CD14-positive monocyte (primary cell): Measurements from ENCODE around the gene ARIH2. TPM values are rescaled to one million over a fixed set of nuclear protein-coding genes. Genes with fewer than 3 reads are reported as not detected.

Experiments used
- DNase-seq, 3 donors: peaks; one replicate each; pipeline ENCODE4 v3.0.0-alpha.2; 2011 to 2022
- H2AFZ ChIP-seq: 2 replicates; pipeline ENCODE4 v1.6.0; 2012; ENCODE audit warnings: mild to moderate bottlenecking, low read depth, low read length, inconsistent platforms; ENCODE audit not compliant: insufficient read depth, poor library complexity, severe bottlenecking
- H3K27ac ChIP-seq, 2 donors: 1 replicate in 1 of 2; 2 replicates in 1 of 2; pipeline ENCODE4 v1.5.1; 2012 to 2013; ENCODE audit warnings: low read length in 2 of 2, control low read depth in 1 of 2, inconsistent platforms in 1 of 2, low read depth in 1 of 2, mild to moderate bottlenecking in 1 of 2
- H3K27me3 ChIP-seq, 2 donors: one replicate each; pipeline versions ENCODE4 v1.6.0 to v1.6.1; 2011 to 2013; ENCODE audit warnings: low read length in 2 of 2; ENCODE audit not compliant: control insufficient read depth in 2 of 2, insufficient read depth in 2 of 2
- H3K36me3 ChIP-seq, 2 donors: replicated peaks in 1 of 2; 1 replicate in 1 of 2; 2 replicates in 1 of 2; pipeline versions ENCODE4 v1.5.1 to v1.6.1; 2012 to 2013; ENCODE audit warnings: low read length in 2 of 2, control low read depth in 1 of 2, inconsistent platforms in 1 of 2, mild to moderate bottlenecking in 1 of 2; ENCODE audit not compliant: insufficient read depth in 2 of 2, control insufficient read depth in 1 of 2
- H3K4me1 ChIP-seq, 2 donors: 1 replicate in 1 of 2; 2 replicates in 1 of 2; pipeline versions ENCODE4 v1.5.1 to v1.6.1; 2012 to 2013; ENCODE audit warnings: low read length in 2 of 2, control low read depth in 1 of 2, inconsistent platforms in 1 of 2, mild to moderate bottlenecking in 1 of 2, moderate library complexity in 1 of 2; ENCODE audit not compliant: insufficient read depth in 2 of 2, control insufficient read depth in 1 of 2
- H3K4me2 ChIP-seq: replicated peaks from 2 replicates; pipeline ENCODE3; 2012; ENCODE audit warnings: low read length, moderate library complexity, mild to moderate bottlenecking; ENCODE audit not compliant: poor library complexity, severe bottlenecking; ENCODE audit errors: extremely low read depth
- H3K4me3 ChIP-seq, 3 experiments: fragments of 200-600 bp in 1 of 3; sonication (generic) in 1 of 3; replicated peaks in 1 of 3; 1 replicate in 2 of 3; 2 replicates in 1 of 3; pipeline ENCODE4 v1.5.1; 2011 to 2013; ENCODE audit warnings: low read length in 3 of 3, mild to moderate bottlenecking in 3 of 3, control low read depth in 2 of 3, low read depth in 2 of 3, inconsistent platforms in 1 of 3, moderate library complexity in 1 of 3
- H3K79me2 ChIP-seq: 2 replicates; pipeline ENCODE4 v1.6.0; 2012; ENCODE audit warnings: mild to moderate bottlenecking, control low read depth, inconsistent platforms, low read length, moderate library complexity; ENCODE audit not compliant: insufficient read depth
- H3K9ac ChIP-seq: 2 replicates; pipeline ENCODE4 v1.6.0; 2017; ENCODE audit warnings: low read length, mild to moderate bottlenecking; ENCODE audit not compliant: insufficient read depth, poor library complexity, severe bottlenecking
- H3K9me3 ChIP-seq, 2 donors: replicated peaks in 1 of 2; 1 replicate in 1 of 2; 2 replicates in 1 of 2; pipeline versions ENCODE4 v1.5.1 to v1.6.1; 2012 to 2013; ENCODE audit warnings: low read length in 2 of 2, control low read depth in 1 of 2; ENCODE audit not compliant: control insufficient read depth in 1 of 2, insufficient read depth in 1 of 2
- H4K20me1 ChIP-seq: 2 replicates; pipeline ENCODE4 v1.6.0; 2012; ENCODE audit warnings: mild to moderate bottlenecking, low read length, control low read depth, moderate library complexity; ENCODE audit not compliant: insufficient read depth
- H3K27ac Mint-ChIP-seq, 7 donors: one replicate each; pipeline ENCODE4 v1.8.0; 2020; ENCODE audit warnings: mild to moderate bottlenecking in 7 of 7, mixed read lengths in 7 of 7, moderate library complexity in 6 of 7, inconsistent platforms in 2 of 7
- H3K27me3 Mint-ChIP-seq, 3 donors: one replicate each; pipeline ENCODE4 v1.8.0; 2021 to 2022; ENCODE audit warnings: low read depth in 3 of 3, mild to moderate bottlenecking in 3 of 3, mixed read lengths in 3 of 3, moderate library complexity in 3 of 3, inconsistent platforms in 1 of 3
- H3K36me3 Mint-ChIP-seq, 2 donors: one replicate each; pipeline ENCODE4 v1.8.0; 2020; ENCODE audit warnings: mixed read lengths in 2 of 2, inconsistent platforms in 1 of 2, mild to moderate bottlenecking in 1 of 2
- H3K4me1 Mint-ChIP-seq: one replicate; pipeline ENCODE4 v1.8.0; 2020; ENCODE audit warnings: mild to moderate bottlenecking, mixed read lengths
- H3K4me3 Mint-ChIP-seq, 2 donors: one replicate each; pipeline ENCODE4 v1.8.0; 2020; ENCODE audit warnings: mild to moderate bottlenecking in 2 of 2, mixed read lengths in 2 of 2, moderate library complexity in 1 of 2
- H3K9me3 Mint-ChIP-seq, 7 donors: one replicate each; pipeline ENCODE4 v1.8.0; 2020 to 2022; ENCODE audit warnings: mixed read lengths in 7 of 7, mild to moderate bottlenecking in 6 of 7, moderate library complexity in 6 of 7, inconsistent platforms in 2 of 7
- CTCF ChIP-seq: fragments of 200-600 bp; IDR thresholded peaks from one replicate; pipeline ENCODE4 v1.8.0; 2022; ENCODE audit warnings: antibody characterized with exemption, mild to moderate bottlenecking
- WGBS: methylation state at CpG from one replicate; pipeline ENCODE4 v1.1.5; 2013; ENCODE audit warnings: missing lambda C conversion rate; ENCODE audit not compliant: insufficient coverage; 5-methylcytosine and 5-hydroxymethylcytosine counted together
- intact Hi-C, 2 donors: fragments of 100-400 bp; cut with micrococcal nuclease; formaldehyde crosslinking; loops; one replicate each; pipeline versions ENCODE4 v1.15.0 to v1.15.1; 2023
- polyA plus RNA-seq, 3 donors: library from polyadenylated mRNA; depleted of rRNA in 1 of 3; unstranded in 2 of 3; stranded (reverse) in 1 of 3; fragments of 300-500 nt in 2 of 3; fragments of >200 nt in 1 of 3; fragmentation: Illumina TruSeq in 2 of 3; gene quantifications; 1 replicate in 2 of 3; 2 replicates in 1 of 3; pipeline ENCODE4 v1.2.3, GENCODE V29; 2012 to 2021

Gene ARIH2
- polyA plus RNA-seq, 3 donors, result 68.2 to 94.8 (median 72.2) TPM

- Mint-ChIP-seq H3K4me1 (peaks cover 32% of the 10 kb centered on the region), H3K27me3 (no peaks in the 10 kb centered on the region), H3K27ac (peak overlapping the region in 3 of 7 donors; percentile 7 to 88 (median 7)), H3K36me3 (peaks cover 59 to 60% of the 10 kb centered on the region in 2 donors), H3K9me3 (no peaks in the 10 kb centered on the region), H3K4me3 (no peak overlapping the region)
- no peak overlapping the region for H3K27ac ChIP-seq
- no peak for TF ChIP-seq CTCF
- no peak overlapping the region for H2AFZ ChIP-seq
- no peak overlapping the region for H3K4me3 ChIP-seq
- no peak overlapping the region for H3K9ac ChIP-seq
- H3K79me2 ChIP-seq, result peaks cover 42% of the 10 kb centered on the region
- H3K36me3 ChIP-seq, result peaks cover 57 to 68% of the 10 kb centered on the region in 2 donors
- intact Hi-C loops, result no loop called here
- peaks cover 21 to 28% of the 10 kb centered on the region in 2 donors for H3K4me1 ChIP-seq
- no peak for DNase-seq
- H3K27me3 ChIP-seq, result no peaks in the 10 kb centered on the region
- H4K20me1 ChIP-seq, result no peaks in the 10 kb centered on the region
- H3K9me3 ChIP-seq, result no peaks in the 10 kb centered on the region
- no peak overlapping the region for H3K4me2 ChIP-seq
- 100% methylated on average over 7 of the region's 9 CpGs for WGBS
These were observed 109.0 kb downstream of the ARIH2 start for GRCh38 chr3:49027634-49028033.

GRCh38 chr3:49028298-49028672, 109.6 kb downstream of the ARIH2 start:
- H3K27me3 Mint-ChIP-seq, result no peaks in the 10 kb centered on the region
- no CpG with 5 or more reads among the region's 4 CpGs for WGBS
- no peaks in the 10 kb centered on the region for H3K9me3 ChIP-seq
- peak overlapping the region in 1 of 3 experiments; percentile 76 for H3K4me3 ChIP-seq
- H3K36me3 Mint-ChIP-seq, result peaks cover 62 to 63% of the 10 kb centered on the region in 2 donors
- H3K27me3 ChIP-seq, result no peaks in the 10 kb centered on the region
- peaks cover 15 to 22% of the 10 kb centered on the region in 2 donors for H3K4me1 ChIP-seq
- peak overlapping the region in 1 of 2 donors; percentile 92 for H3K27ac ChIP-seq
- H3K27ac Mint-ChIP-seq, result peak overlapping the region in 6 of 7 donors; percentile 59 to 98 (median 96)
- H3K79me2 ChIP-seq, result peaks cover 35% of the 10 kb centered on the region
- TF ChIP-seq CTCF, result no peak
- H3K4me1 Mint-ChIP-seq, result peaks cover 25% of the 10 kb centered on the region
- no peaks in the 10 kb centered on the region for H4K20me1 ChIP-seq
- no peak overlapping the region for H2AFZ ChIP-seq
- peak overlapping the region; percentile 78 for H3K4me2 ChIP-seq
- intact Hi-C loops, result no loop called here
- peak overlapping the region; percentile 79 to 91 for H3K4me3 Mint-ChIP-seq
- H3K36me3 ChIP-seq, result peaks cover 62 to 69% of the 10 kb centered on the region in 2 donors
- no peak for DNase-seq
- peak overlapping the region; percentile 75 for H3K9ac ChIP-seq
- no peaks in the 10 kb centered on the region for H3K9me3 Mint-ChIP-seq
